ENCODE measurements around the gene CLEC14A.

DNA sequence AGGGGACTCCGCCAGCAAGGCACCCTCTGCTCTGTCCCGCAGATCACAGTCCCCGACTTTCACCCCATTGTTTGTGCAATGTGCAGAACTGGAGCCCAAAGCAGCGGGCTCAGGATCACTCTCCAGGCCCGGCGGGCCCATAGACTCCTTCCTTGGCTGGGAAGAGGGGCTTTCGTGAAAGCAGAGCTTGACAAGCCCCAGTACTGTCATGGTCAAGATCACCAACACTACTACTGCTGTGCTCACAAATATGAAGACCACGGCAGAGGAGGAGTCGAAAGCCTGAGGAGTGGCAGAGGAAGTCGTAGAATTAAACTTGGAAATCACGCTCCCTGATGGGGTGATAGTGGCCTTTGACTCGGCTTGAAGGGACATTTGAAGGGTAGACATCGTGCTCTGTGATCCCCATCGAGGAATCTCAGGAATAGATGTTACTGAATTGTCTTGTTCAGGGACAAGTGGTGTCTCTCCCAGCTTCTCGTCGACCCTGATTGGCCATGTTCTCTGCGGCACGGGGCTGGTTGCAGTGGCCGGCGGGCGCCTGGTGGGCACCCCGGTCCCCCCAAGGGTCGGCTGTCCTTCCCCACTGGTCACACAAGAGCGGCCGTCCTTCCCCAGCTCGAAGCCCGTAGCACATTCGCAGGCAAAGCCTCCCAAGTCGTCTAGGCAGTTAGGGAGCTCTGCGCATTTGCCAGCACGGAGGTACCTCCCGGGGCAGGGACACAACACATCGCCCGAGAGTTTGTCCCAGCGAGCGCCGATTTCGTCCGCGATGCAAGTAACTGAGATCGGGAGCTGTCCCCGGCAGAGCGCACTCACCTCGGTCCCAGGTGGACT is 1.1 kb downstream of the CLEC14A start:
- TF ChIP-seq, protein P1, sequence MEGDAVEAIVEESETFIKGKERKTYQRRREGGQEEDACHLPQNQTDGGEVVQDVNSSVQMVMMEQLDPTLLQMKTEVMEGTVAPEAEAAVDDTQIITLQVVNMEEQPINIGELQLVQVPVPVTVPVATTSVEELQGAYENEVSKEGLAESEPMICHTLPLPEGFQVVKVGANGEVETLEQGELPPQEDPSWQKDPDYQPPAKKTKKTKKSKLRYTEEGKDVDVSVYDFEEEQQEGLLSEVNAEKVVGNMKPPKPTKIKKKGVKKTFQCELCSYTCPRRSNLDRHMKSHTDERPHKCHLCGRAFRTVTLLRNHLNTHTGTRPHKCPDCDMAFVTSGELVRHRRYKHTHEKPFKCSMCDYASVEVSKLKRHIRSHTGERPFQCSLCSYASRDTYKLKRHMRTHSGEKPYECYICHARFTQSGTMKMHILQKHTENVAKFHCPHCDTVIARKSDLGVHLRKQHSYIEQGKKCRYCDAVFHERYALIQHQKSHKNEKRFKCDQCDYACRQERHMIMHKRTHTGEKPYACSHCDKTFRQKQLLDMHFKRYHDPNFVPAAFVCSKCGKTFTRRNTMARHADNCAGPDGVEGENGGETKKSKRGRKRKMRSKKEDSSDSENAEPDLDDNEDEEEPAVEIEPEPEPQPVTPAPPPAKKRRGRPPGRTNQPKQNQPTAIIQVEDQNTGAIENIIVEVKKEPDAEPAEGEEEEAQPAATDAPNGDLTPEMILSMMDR (IDR thresholded peaks at IDR 0.05) = no peak
- no peak for TF ChIP-seq ZFX (IDR thresholded peaks at IDR 0.05; ENCODE audit: borderline replicate concordance)

Measured in 22Rv1 (cell line).